K562 (cell line): Measurements from ENCODE around the gene DLX2. TPM values are rescaled to one million over a fixed set of nuclear protein-coding genes. Genes with fewer than 3 reads are reported as not detected.

ENCODE experiments used
- ATAC-seq: fragments of 200-7000 bp; cut with Tn5 transposase; 3 replicates; pipeline ENCODE4 v1.9.1; 2020; ENCODE audit warnings: moderate library complexity
- BruUV-seq: library from RNA; stranded (reverse); fragments of 400-500 nt; replicated peaks from 2 replicates; lab custom pipeline; 2021; lab: Mats Ljungman, UMichigan
- CTCF ChIA-PET: fragments of 300-600 bp; formaldehyde crosslinking; extraction: SDS; loops from one replicate; lab custom pipeline; 2021; ENCODE audit warnings: low intra/inter-chr PET ratio; lab: Yijun Ruan, JAX
- POLR2A ChIA-PET: fragments of 300-600, 350-650 bp; sonication (Branson Sonifier 250); formaldehyde crosslinking; extraction: SDS; loops from one replicate; lab custom pipeline; 2021; ENCODE audit warnings: antibody characterized with exemption, inconsistent platforms; lab: Yijun Ruan, JAX
- DNase-seq, 4 experiments: peaks; one replicate each; pipeline versions ENCODE4 v3.0.0 to v3.0.0-alpha.2; 2011 to 2018; ENCODE audit warnings: low spot score in 3 of 4, mixed read lengths in 3 of 4; ENCODE audit errors: extremely low read depth in 1 of 4
- FAIRE-seq: peaks from 2 replicates; lab custom pipeline; 2011; peaks lifted over from hg19 to GRCh38; lab: Jason Lieb, UNC
- H2AFZ ChIP-seq: 2 replicates; pipeline ENCODE4 v1.6.0; 2011; ENCODE audit warnings: low read depth, low read length, control low read depth, inconsistent platforms
- H3K27ac ChIP-seq: fragments of 200-600 bp; 3 replicates; pipeline ENCODE4 v1.8.0; 2011; ENCODE audit warnings: low read depth, mild to moderate bottlenecking, control low read depth, inconsistent platforms, low read length, moderate library complexity, mixed read lengths; ENCODE audit errors: extremely low read depth
- H3K27me3 ChIP-seq, 2 experiments: fragments of 300-600 bp in 1 of 2; 2 replicates in 1 of 2; 3 replicates in 1 of 2; pipeline versions ENCODE4 v1.6.0 to v1.8.0; 2011; ENCODE audit warnings: inconsistent platforms in 2 of 2, low read length in 2 of 2, mild to moderate bottlenecking in 1 of 2, mixed read lengths in 1 of 2, moderate library complexity in 1 of 2; ENCODE audit not compliant: control insufficient read depth in 2 of 2, insufficient read depth in 2 of 2
- H3K36me3 ChIP-seq: fragments of 300-600 bp; 3 replicates; pipeline ENCODE4 v1.8.0; 2011; ENCODE audit warnings: mild to moderate bottlenecking, low read length, inconsistent platforms; ENCODE audit not compliant: control insufficient read depth, insufficient read depth
- H3K4me1 ChIP-seq, 2 experiments: fragments of 200-600 bp in 1 of 2; replicated peaks in 1 of 2; 2 replicates in 1 of 2; 3 replicates in 1 of 2; pipeline versions ENCODE4 v1.5.1 to v1.8.0; 2011; ENCODE audit warnings: inconsistent platforms in 2 of 2, low read length in 2 of 2, mild to moderate bottlenecking in 1 of 2, mixed read lengths in 1 of 2, moderate library complexity in 1 of 2; ENCODE audit not compliant: control insufficient read depth in 2 of 2, insufficient read depth in 2 of 2
- H3K4me2 ChIP-seq: 2 replicates; pipeline ENCODE4 v1.6.1; 2011; ENCODE audit warnings: low read length, control low read depth, inconsistent platforms, mixed read lengths; ENCODE audit not compliant: insufficient read depth
- H3K4me3 ChIP-seq: fragments of 200-600 bp; sonication (generic), shearing (Covaris generic); 2 replicates; pipeline ENCODE4 v1.5.1; 2016; ENCODE audit warnings: control low read depth, inconsistent platforms
- H3K79me2 ChIP-seq: fragments of 200-600 bp; 3 replicates; pipeline ENCODE4 v1.8.0; 2011; ENCODE audit warnings: low read length, inconsistent platforms; ENCODE audit not compliant: control insufficient read depth, insufficient read depth
- H3K9ac ChIP-seq, 2 experiments: 2 replicates each; pipeline versions ENCODE4 v1.6.0 to v1.6.1; 2011; ENCODE audit warnings: low read depth in 2 of 2, low read length in 2 of 2, control low read depth in 1 of 2, inconsistent platforms in 1 of 2, mild to moderate bottlenecking in 1 of 2, mixed read lengths in 1 of 2; ENCODE audit not compliant: insufficient read depth in 1 of 2
- H3K9me1 ChIP-seq: one replicate; pipeline ENCODE4 v1.6.0; 2011; ENCODE audit warnings: inconsistent platforms, mild to moderate bottlenecking, low read length, moderate library complexity; ENCODE audit not compliant: control insufficient read depth, insufficient read depth
- H3K9me3 ChIP-seq: replicated peaks from 2 replicates; pipeline ENCODE4 v1.5.1; 2011; ENCODE audit warnings: low read depth, low read length, inconsistent platforms; ENCODE audit not compliant: control insufficient read depth, insufficient read depth
- H4K20me1 ChIP-seq: replicated peaks from 2 replicates; pipeline ENCODE4 v1.6.1; 2011; ENCODE audit warnings: low read length, inconsistent platforms, mixed read lengths; ENCODE audit not compliant: control insufficient read depth, insufficient read depth
- ASH1L ChIP-seq: fragments of 450-650 bp; IDR thresholded peaks from 2 replicates; pipeline ENCODE4 v1.6.1; 2018; ENCODE audit warnings: borderline replicate concordance, mild to moderate bottlenecking, low read depth; ENCODE audit not compliant: partially characterized antibody
- CEBPG ChIP-seq, 3 experiments: fragments of 200-800 bp in 1 of 3; sonication (Bioruptor generic) in 1 of 3; sonication (generic) in 1 of 3; formaldehyde crosslinking in 1 of 3; IDR thresholded peaks in 2 of 3; conservative IDR thresholded peaks in 1 of 3; 2 replicates each; pipeline versions ENCODE4 v1.6.1 to v1.8.0; 2016 to 2022; ENCODE audit warnings: missing compliant biosample characterization in 2 of 3, missing genetic modification characterization in 2 of 3, mild to moderate bottlenecking in 1 of 3, missing genetic modification reagents in 1 of 3
- CHD4 ChIP-seq: fragments of 200-600 bp; sonication (generic); IDR thresholded peaks from 3 replicates; pipeline ENCODE4 v1.6.1; 2012; ENCODE audit warnings: low read depth, mild to moderate bottlenecking, mixed read lengths, low read length, inconsistent platforms; ENCODE audit not compliant: insufficient read depth, insufficient replicate concordance, poor library complexity, severe bottlenecking
- DPF2 ChIP-seq: fragments of 450-650 bp; IDR thresholded peaks from 2 replicates; pipeline ENCODE4 v1.6.1; 2016
- HNRNPK ChIP-seq: fragments of 200-400 bp; formaldehyde crosslinking; IDR thresholded peaks from one replicate; pipeline ENCODE4 v1.6.1; 2018; ENCODE audit warnings: mild to moderate bottlenecking, low read depth, low read length; ENCODE audit not compliant: poor library complexity, severe bottlenecking
- MCM7 ChIP-seq, 2 experiments: fragments of 450-650 bp; IDR thresholded peaks; 2 replicates each; pipeline ENCODE4 v1.6.1; 2016 to 2018
- NFE2L1 ChIP-seq: fragments of 450-650 bp; IDR thresholded peaks from 2 replicates; pipeline ENCODE4 v1.6.1; 2016; ENCODE audit warnings: missing genetic modification characterization, low read depth, mild to moderate bottlenecking, missing compliant biosample characterization, moderate library complexity, borderline replicate concordance
- SAFB2 ChIP-seq: fragments of 200-400 bp; formaldehyde crosslinking; IDR thresholded peaks from 2 replicates; pipeline ENCODE4 v1.6.1; 2018; ENCODE audit warnings: borderline replicate concordance, low read length, low read depth, moderate library complexity; ENCODE audit not compliant: severe bottlenecking
- SMAD4 ChIP-seq: fragments of 250-450 bp; sonication (Bioruptor Pico); conservative IDR thresholded peaks from 2 replicates; pipeline ENCODE4 v1.8.0; 2021; ENCODE audit warnings: inconsistent platforms, mild to moderate bottlenecking, moderate library complexity
- SP1 ChIP-seq: sonication (generic); formaldehyde crosslinking; IDR thresholded peaks from 2 replicates; pipeline ENCODE4 v1.8.1; 2022; ENCODE audit warnings: mild to moderate bottlenecking, missing genetic modification reagents
- SPI1 ChIP-seq: IDR thresholded peaks from 2 replicates; pipeline ENCODE4 v1.6.1; 2011; ENCODE audit warnings: low read depth, low read length, control low read depth, borderline replicate concordance
- ZC3H8 ChIP-seq: fragments of 450-650 bp; IDR thresholded peaks from 2 replicates; pipeline ENCODE4 v1.6.1; 2017
- ZFP1 ChIP-seq: fragments of 450-650 bp; formaldehyde crosslinking; IDR thresholded peaks from 2 replicates; pipeline ENCODE4 v1.4.0; 2020; ENCODE audit warnings: mild to moderate bottlenecking, mixed read lengths
- ZNF232 ChIP-seq: sonication (generic); formaldehyde crosslinking; IDR thresholded peaks from 2 replicates; pipeline ENCODE4 v1.8.0; 2022; ENCODE audit warnings: mild to moderate bottlenecking, missing genetic modification reagents
- ZNF589 ChIP-seq: fragments of 200-800 bp; sonication (Bioruptor generic); IDR thresholded peaks from 2 replicates; pipeline ENCODE4 v1.6.1; 2016; ENCODE audit warnings: low read depth, missing genetic modification characterization, missing compliant biosample characterization
- WGBS: fragments of 100-300 bp; shearing (Covaris generic); methylation state at CpG from one replicate; pipeline ENCODE4 v1.1.6; 2016; ENCODE audit warnings: low coverage, mixed read lengths; ENCODE audit not compliant: insufficient coverage; ENCODE audit errors: missing lambda C conversion rate; 5-methylcytosine and 5-hydroxymethylcytosine counted together
- in situ Hi-C: fragments of 300-500 bp; cut with MboI; formaldehyde crosslinking; loops from 4 replicates; pipeline ENCODE4 v1.15.0; 2018; ENCODE audit warnings: inconsistent platforms, mixed read lengths
- intact Hi-C: fragments of 100-400 bp; cut with micrococcal nuclease; formaldehyde crosslinking; loops from 2 replicates; pipeline ENCODE4 v1.14.2; 2022
- polyA plus RNA-seq, 8 experiments: library from polyadenylated mRNA; depleted of rRNA in 4 of 8; stranded (reverse) in 5 of 8; unstranded in 3 of 8; fragments of >200 nt; fragmentation: Nextera tagmentation in 2 of 8; fragmentation: Illumina TruSeq in 1 of 8; extraction: Ambion mirVana in 2 of 8; extraction: Trizol in 1 of 8; gene quantifications; 2 replicates each; pipeline versions ENCODE4 v1.2.1 to v1.2.3, GENCODE V29; 2011 to 2014; ENCODE audit warnings: inconsistent platforms in 1 of 8, missing spikeins in 1 of 8
- total RNA-seq, 7 experiments: library from RNA; depleted of rRNA in 6 of 7; stranded (reverse); fragments of >200 nt in 6 of 7; fragmentation: Illumina TruSeq in 2 of 7; extraction: Trizol in 2 of 7; gene quantifications; 2 replicates each; pipeline versions ENCODE4 v1.2.1 to v1.2.3, GENCODE V29; 2011 to 2021; ENCODE audit warnings: low replicate concordance in 1 of 7
- TF ChIP-seq, protein P1 (sequence below): fragments of 450-650 bp; formaldehyde crosslinking; IDR thresholded peaks from 2 replicates; pipeline ENCODE4 v1.4.0; 2022; ENCODE audit warnings: missing genetic modification characterization
- TF ChIP-seq, protein P2 (sequence below): fragments of 450-650 bp; IDR thresholded peaks from one replicate; pipeline ENCODE4 v1.6.1; 2018; ENCODE audit warnings: mild to moderate bottlenecking, moderate library complexity; ENCODE audit not compliant: partially characterized antibody
- TF ChIP-seq, protein P3 (sequence below): fragments of 250-450 bp; sonication (Bioruptor Pico); IDR thresholded peaks from 2 replicates; pipeline ENCODE4 v1.5.0; 2021

Gene DLX2
- total and polyA plus RNA-seq, 9 of the 15 experiments (the other 6 are each of a cell fraction or from before 2014, with no cell fraction given) = 0.14 to 4.3 (median 0.86) TPM

DNA sequence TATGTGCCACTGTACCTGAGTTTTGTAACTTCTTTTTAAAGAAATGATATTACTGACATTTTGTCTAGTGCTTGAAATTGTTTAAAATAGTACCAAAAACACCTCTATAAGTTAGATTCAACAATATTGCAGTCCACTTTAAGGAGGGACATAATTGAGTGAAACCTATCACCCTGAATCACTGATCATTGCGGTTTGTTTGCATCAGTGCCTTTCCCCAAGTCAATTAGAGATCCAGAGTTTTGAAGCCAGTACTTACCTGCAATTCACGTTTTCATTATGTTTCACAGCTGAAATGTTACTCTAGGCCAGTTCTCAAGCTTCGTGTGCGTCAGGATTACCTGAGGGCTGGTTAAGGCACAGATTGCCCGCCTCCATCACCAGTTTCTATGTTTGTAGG lies 44.0 kb downstream of the DLX2 start (continued):
- TF ChIP-seq NFE2L1 (tag) (no peak), ZC3H8 (no peak), SMAD4 (no peak), CEBPG (CRISPR knock-in tag; IDR thresholded peaks at IDR 0.05) (peak; percentile 76), CEBPG (tag; conservative IDR thresholded peaks at IDR 0.05 in 1 of 2, IDR thresholded peaks at IDR 0.05 in 1 of 2) (peak in 1 of 2 experiments; percentile 87; a peak in 2 of 4 replicates), HNRNPK (no peak), SP1 (no peak)
- TF ChIP-seq, protein P1, sequence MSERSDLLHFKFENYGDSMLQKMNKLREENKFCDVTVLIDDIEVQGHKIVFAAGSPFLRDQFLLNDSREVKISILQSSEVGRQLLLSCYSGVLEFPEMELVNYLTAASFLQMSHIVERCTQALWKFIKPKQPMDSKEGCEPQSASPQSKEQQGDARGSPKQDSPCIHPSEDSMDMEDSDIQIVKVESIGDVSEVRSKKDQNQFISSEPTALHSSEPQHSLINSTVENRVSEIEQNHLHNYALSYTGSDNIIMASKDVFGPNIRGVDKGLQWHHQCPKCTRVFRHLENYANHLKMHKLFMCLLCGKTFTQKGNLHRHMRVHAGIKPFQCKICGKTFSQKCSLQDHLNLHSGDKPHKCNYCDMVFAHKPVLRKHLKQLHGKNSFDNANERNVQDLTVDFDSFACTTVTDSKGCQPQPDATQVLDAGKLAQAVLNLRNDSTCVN = no peak
- TF ChIP-seq, all 486 proteins: peak for 4

DNA sequence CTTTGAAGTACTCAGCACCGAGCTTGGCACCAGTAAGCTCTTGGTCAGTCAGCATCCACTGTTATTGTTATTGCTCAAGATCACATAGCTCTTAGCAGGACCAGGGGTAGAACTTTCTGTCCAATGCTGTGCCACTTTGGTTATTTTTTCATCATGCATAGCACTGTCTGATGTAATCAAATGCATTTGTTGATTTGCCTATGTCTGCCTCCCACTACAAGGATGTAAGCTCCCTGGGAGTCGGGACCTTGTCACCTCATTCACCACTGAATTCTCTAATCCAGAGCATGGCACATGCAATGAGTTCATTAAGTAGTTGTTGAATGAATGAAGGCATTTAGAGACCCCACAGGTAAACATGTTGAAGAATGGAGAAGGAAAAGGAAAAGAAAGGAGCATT lies 46.4 kb downstream of the DLX2 start:
- WGBS = 34% methylated on average over 2 of the region's 2 CpGs
- H3K4me2 ChIP-seq = no peak overlapping the region
- FAIRE-seq (no peak), ATAC-seq (no peak), DNase-seq (no peak)
- H3K79me2 ChIP-seq = peaks cover 4% of the 10 kb centered on the region; the same call in 2 of the 3 replicates
- H3K4me1 ChIP-seq = peaks cover 0 to 12% of the 10 kb centered on the region in 2 experiments; a peak in 3 of 5 replicates
- H3K36me3 ChIP-seq = no peaks in the 10 kb centered on the region
- intact Hi-C loops (no loop called here), in situ Hi-C loops (no loop called here)
- POLR2A ChIA-PET = interaction anchor here (1.4 to 2.4 kb wide), 5 partner anchors 10 to 56 kb away, joined by 3 to 8 read pairs (median 5); partner anchors contain the start of gene DLX1
- H2AFZ ChIP-seq = no peak overlapping the region
- H3K9me3 ChIP-seq = no peaks in the 10 kb centered on the region
- H3K9ac ChIP-seq = no peak overlapping the region
- no peaks in the 10 kb centered on the region for H3K9me1 ChIP-seq
- no TSS peak for BruUV-seq
- CTCF ChIA-PET = no interaction called here
- no peak overlapping the region for H3K4me3 ChIP-seq
- H3K27ac ChIP-seq = no peak overlapping the region
- H4K20me1 ChIP-seq = no peaks in the 10 kb centered on the region
- H3K27me3 ChIP-seq = no peaks in the 10 kb centered on the region
- TF ChIP-seq DPF2 = no peak
- no peak for TF ChIP-seq ZNF232
- TF ChIP-seq, protein P2, sequence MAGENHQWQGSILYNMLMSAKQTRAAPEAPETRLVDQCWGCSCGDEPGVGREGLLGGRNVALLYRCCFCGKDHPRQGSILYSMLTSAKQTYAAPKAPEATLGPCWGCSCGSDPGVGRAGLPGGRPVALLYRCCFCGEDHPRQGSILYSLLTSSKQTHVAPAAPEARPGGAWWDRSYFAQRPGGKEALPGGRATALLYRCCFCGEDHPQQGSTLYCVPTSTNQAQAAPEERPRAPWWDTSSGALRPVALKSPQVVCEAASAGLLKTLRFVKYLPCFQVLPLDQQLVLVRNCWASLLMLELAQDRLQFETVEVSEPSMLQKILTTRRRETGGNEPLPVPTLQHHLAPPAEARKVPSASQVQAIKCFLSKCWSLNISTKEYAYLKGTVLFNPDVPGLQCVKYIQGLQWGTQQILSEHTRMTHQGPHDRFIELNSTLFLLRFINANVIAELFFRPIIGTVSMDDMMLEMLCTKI = no peak
- no peak for TF ChIP-seq ZFP1 (CRISPR knock-in tag)
- TF ChIP-seq SAFB2 = no peak
- no peak for TF ChIP-seq CEBPG (CRISPR knock-in tag; IDR thresholded peaks at IDR 0.05)
- TF ChIP-seq CEBPG (tag; conservative IDR thresholded peaks at IDR 0.05 in 1 of 2, IDR thresholded peaks at IDR 0.05 in 1 of 2) = peak; percentile 49 to 75; a peak in 2 of 4 replicates
- TF ChIP-seq SPI1 = no peak
- TF ChIP-seq CHD4 = no peak
- TF ChIP-seq, protein P3, sequence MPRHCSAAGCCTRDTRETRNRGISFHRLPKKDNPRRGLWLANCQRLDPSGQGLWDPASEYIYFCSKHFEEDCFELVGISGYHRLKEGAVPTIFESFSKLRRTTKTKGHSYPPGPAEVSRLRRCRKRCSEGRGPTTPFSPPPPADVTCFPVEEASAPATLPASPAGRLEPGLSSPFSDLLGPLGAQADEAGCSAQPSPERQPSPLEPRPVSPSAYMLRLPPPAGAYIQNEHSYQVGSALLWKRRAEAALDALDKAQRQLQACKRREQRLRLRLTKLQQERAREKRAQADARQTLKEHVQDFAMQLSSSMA (CRISPR knock-in tag) = no peak
- TF ChIP-seq MCM7 (IDR thresholded peaks at IDR 0.05) = no peak
- TF ChIP-seq ASH1L = no peak
- 0 out of 2 replicates have a peak, but pooled peaks have one; percentile 25 for TF ChIP-seq ZNF589 (CRISPR knock-in tag)
